DMS153 treated with DMSO at 0.1 percent for 48 hours (cell line): ENCODE data around the gene HSBP1.

Source experiments
- DNase-seq: peaks from one replicate; lab custom pipeline; 2025; ENCODE audit not compliant: unreplicated experiment; lab: John Stamatoyannopoulos, UW

The HSBP1 gene

GRCh38 chr16:83837566-83837965, 29.8 kb downstream of the HSBP1 start:
- no peak for DNase-seq

DNA sequence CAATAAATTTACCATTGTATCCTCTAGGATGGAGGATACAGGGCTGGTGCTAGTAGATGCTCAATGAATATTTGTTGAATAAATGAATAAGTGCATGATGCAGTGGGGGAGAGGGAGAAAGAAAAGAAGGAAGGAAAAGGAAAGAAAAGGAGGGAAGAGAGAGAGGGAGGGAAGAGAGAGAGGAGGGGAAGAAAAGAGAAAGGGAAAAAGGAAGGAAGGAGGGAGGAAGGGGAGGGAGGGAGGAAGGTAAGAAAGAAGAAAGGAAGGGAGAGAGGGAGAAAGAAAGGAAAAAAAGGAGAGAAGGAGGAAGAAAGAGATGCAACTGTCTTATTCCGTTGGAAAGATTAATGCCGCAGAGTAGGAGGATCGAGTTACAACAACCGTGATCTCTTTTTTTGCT, 30.4 kb downstream of the HSBP1 start:
- DNase-seq, result no peak

GRCh38 chr16:83839561-83839960, 31.8 kb downstream of the HSBP1 start:
- DNase-seq, result no peak

DNA sequence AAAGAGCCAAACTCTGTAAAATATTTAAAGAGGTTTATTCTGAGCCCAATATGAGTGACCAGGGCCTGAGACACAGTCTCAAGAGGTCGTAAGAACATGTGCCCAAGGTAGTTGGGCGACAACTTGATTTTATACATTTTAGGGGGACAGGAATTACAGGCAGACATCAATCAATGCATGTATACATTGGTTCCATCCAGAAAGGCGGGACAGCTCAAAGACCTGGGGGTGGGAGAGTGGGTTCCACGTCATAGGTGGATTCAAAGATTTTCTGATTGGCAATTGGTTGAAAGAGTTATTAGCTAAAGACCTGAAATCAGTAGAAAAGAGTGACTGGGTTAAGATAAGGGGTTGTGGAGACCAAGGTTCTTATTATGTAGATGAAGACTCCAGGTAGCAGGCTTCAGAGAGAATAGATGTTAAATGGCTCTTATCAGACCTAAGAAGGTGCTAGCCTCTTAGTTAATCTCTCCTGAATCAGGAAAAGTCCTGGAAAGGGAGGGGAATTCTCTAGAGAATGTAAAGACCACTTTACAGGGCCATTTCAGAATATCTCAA, 32.4 kb downstream of the HSBP1 start:
- DNase-seq, result no peak

DNA sequence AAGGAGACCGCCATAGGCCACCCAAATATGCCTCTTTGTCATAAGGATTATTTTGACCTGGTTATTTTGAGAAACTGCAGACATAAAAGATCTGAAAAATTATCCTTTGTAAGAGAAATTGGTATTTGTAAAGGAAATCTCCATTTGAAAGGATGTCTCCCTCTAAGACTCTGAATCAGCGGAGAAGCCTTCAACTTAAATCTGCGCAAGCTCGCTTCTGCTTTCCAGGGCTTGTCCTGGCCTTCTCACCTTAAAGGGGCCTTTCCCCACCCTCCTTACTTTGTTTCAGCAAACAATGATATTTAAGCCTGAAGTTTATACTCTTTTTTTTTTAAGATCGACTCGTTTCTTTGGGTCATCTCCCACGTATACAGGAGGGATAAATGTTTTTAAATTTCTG, 34.5 kb downstream of the HSBP1 start:
- no peak for DNase-seq

DNA sequence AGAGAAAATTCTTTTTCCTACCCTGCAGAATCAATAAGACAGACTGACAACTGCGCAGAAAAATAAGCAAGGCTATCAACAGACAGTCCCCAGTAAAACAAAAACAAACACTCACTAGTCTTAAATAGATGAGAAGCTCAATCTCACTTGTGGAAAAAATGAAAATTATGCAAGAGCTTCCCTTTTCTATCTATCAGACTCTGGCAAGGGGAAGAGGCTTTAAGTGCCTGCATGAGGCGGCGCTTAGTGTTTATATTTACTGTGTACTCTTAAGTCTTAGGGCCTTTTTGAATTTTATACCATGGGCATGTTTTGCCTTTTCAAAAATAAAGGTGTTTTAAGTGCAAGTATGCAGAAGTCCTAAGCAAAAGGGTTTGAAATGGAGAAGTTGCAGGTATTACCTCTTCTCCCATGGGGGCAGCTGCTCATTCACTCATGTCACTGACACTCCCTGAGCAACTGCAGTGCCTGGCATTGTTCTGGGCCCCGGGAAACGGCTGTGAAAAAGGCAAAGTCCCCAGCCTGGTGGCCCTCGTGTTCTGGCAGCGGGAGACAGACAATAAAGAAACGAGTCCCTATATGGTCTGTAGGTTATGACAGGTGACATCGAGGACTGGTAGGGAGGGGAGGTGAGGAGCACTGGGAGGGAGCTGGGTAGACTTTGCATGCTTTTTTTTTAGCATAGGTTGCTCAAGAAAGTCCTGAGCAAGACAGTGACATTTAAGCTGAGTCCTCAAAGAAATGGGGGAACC, 35.2 kb downstream of the HSBP1 start:
- peak; percentile 23 for DNase-seq

DNA sequence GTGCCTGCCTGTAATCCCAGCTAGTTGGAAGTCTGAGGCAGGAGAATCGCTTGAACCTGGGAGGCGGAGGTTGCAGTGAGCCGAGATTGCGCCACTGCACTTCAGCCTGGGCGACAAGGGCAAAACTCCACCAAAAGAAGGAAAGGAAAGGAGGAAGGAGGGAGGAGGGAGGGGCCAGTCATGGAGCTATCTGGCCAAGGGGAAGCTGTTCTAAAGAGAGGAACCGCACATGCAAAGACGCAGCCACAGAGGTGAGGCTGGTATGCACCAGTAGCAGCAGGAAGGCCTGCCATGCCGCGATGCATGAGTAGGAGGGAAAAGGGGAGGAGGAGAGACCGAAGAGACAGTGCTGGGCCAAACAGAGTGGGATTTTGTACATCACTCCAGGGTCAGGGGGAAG, 35.9 kb downstream of the HSBP1 start:
- no peak for DNase-seq

DNA sequence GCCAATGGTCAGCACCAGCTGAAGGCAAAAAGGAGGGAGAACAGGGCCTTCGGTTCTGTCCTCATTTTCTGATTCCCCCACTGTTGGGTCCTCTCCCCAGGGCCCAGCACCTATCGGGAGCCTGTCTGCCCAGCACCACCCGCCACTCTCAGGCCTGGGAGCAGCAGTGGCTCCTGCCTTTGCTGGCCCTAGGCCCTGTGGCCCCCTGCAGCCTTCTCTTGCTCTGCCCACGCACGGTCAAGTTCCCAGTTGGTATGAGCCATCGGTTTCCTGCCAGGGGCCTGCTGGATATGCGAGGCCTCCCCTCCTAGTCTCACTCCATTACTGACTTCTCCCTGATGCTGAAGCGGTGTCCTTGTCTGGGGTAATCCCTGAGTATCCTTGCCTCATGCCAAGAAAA, 37.5 kb downstream of the HSBP1 start:
- DNase-seq, result no peak

GRCh38 chr16:83847371-83848225, 39.8 kb downstream of the HSBP1 start:
- DNase-seq, result no peak

DNA sequence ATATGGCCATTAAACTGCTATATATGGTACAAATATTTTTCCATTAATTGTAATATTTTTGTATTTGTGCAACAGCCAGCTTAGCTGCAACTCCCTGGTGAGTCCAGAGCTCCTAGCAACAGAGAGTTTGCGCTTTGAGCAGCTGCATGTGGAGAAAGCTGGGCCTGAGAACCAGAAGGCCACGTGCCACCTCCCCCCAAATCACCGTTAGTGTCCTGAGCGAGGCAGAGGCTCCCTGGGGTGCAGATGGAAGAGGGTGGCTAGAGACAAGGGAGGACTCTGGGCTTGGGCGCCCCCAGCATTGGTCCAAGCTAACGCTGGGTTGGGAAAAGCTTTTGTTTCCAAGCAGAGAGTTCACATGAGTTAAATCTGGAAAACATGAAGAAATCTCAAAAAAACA, 41.6 kb downstream of the HSBP1 start:
- DNase-seq, result no peak

DNA sequence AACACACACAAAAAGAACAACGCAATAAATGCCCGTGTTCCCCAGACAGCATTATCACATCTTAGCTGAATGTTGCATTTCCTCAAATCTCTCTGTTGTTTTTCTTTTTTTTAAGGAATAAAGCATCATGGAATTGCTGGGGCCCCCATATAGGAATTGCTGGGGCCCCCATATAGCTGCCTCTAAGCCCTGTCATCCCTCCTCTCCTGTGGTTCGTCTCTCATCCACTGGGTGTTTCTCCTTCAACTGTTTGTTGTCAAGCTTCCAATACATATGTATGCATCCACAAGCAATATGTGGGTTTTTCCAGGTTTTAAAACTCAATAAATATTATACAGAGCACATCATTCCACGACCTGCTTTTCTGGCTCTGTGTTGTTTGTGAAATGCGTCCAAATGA, 43.2 kb downstream of the HSBP1 start:
- no peak for DNase-seq

- no peak for DNase-seq
These were observed 43.7 kb downstream of the HSBP1 start for GRCh38 chr16:83851473-83851872.

GRCh38 chr16:83852774-83853173, 45.0 kb downstream of the HSBP1 start:
- no peak for DNase-seq

GRCh38 chr16:83853834-83854233, 46.1 kb downstream of the HSBP1 start:
- DNase-seq, result no peak

DNA sequence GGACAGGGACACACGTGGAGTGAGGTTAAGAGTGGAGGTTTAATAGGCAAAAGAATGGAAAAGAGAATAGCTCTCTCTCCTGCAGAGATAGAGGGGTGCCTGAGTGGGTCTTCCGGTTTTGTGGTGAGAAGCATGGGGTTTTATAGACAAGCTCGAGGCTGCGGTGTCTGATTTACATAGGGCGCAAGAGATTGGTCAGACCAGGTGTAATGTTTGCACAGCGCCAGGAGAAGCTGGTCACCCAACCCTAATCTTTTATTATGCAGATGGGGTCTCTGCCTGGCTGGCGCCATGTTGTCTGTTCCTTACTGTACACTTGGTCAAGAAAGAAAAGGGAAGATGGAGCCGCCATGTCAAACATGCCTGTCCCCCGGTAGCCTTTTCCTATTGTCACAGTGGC, 46.6 kb downstream of the HSBP1 start:
- no peak for DNase-seq

GRCh38 chr16:83856792-83857191, 49.0 kb downstream of the HSBP1 start:
- DNase-seq, result no peak

DNA sequence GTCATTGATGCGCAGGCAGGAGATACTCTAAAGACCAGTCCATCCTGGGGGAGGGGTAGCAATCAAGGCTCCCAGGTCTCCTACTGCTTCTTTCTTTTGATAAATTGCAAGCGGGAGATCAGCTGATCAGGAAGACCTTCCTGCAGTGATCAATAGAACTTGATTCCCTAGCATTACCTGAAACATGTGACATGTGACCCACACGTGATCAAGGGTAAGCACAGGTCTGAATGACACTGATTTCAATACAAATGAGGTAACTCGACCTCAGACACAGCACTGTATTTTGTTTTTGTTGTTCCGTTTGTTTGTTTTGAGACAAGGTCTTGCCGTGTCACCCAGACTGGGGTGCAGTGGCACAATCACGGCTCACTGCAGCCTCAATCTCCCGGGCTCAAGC, 51.5 kb downstream of the HSBP1 start:
- DNase-seq, result no peak

GRCh38 chr16:83862661-83863060, 54.9 kb downstream of the HSBP1 start:
- DNase-seq, result no peak

DNA sequence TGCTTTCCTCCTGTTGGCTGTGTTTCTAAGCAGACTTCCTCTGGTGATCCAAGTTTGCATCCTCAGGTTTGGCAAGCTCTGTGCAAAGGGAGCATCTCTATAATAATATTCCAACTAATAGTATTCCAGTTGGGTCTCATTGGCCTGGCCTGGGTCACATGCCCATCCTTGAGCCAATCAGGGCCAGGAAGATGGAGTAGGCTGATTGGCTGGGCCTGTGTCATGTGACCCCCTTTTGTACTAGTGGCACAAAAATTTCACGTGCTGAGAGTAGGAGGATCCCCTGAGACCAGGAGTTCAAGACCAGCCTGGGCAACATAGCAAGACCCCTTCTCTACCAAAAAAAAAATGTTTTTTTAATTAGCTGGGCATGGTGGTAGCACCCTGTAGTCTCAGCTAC, 55.9 kb downstream of the HSBP1 start:
- no peak for DNase-seq
